ENCODE data around the gene UFD1. TPM values are rescaled to one million over a fixed set of nuclear protein-coding genes. Genes with fewer than 3 reads are reported as not detected.

UFD1 gene
- total and polyA plus RNA-seq, 2 of the 13 experiments (the other 11 are each of a cell fraction or from before 2014, with no cell fraction given) = 47.9 to 51.1 TPM

GRCh38 chr22:19432133-19432851 lies 46.7 kb downstream of the UFD1 start, which contains the start of gene MRPL40 (continued):
- TF ChIP-seq ZNF530 (CRISPR knock-in tag; IDR thresholded peaks at IDR 0.05; ENCODE audit: low read depth) (peak; percentile 22; the same call in 1 of the 2 replicates), ZNF101 (CRISPR knock-in tag; IDR thresholded peaks at IDR 0.05; ENCODE audit: borderline replicate concordance, low read depth) (0 out of 2 replicates have a peak, but pooled peaks have one; percentile 7), NFATC3 (CRISPR knock-in tag; IDR thresholded peaks at IDR 0.05) (peak; percentile 67; the same call in 1 of the 2 replicates), GFI1 (CRISPR knock-in tag; IDR thresholded peaks at IDR 0.05; ENCODE audit: borderline replicate concordance) (no peak), CREB3 (CRISPR knock-in tag; IDR thresholded peaks at IDR 0.05) (no peak), KLF9 (CRISPR knock-in tag; IDR thresholded peaks at IDR 0.05; ENCODE audit: low read depth) (peak; percentile 88; the same call in 1 of the 2 replicates), SETDB1 (CRISPR knock-in tag; IDR thresholded peaks at IDR 0.05; ENCODE audit: borderline replicate concordance) (no peak), PHF8 (CRISPR knock-in tag; IDR thresholded peaks at IDR 0.05) (peak; percentile 95), ZNF609 (CRISPR knock-in tag; IDR thresholded peaks at IDR 0.05; ENCODE audit: borderline replicate concordance) (peak; percentile 77), FOXO1 (CRISPR knock-in tag; IDR thresholded peaks at IDR 0.05) (peak; percentile 93), SAFB2 (CRISPR knock-in tag; IDR thresholded peaks at IDR 0.05; ENCODE audit: borderline replicate concordance, low read depth) (peak; percentile 64), TGIF2 (CRISPR knock-in tag; IDR thresholded peaks at IDR 0.05) (peak; percentile 97), RXRA (CRISPR knock-in tag; IDR thresholded peaks at IDR 0.05) (peak; percentile 93)
- TF ChIP-seq, protein P1, sequence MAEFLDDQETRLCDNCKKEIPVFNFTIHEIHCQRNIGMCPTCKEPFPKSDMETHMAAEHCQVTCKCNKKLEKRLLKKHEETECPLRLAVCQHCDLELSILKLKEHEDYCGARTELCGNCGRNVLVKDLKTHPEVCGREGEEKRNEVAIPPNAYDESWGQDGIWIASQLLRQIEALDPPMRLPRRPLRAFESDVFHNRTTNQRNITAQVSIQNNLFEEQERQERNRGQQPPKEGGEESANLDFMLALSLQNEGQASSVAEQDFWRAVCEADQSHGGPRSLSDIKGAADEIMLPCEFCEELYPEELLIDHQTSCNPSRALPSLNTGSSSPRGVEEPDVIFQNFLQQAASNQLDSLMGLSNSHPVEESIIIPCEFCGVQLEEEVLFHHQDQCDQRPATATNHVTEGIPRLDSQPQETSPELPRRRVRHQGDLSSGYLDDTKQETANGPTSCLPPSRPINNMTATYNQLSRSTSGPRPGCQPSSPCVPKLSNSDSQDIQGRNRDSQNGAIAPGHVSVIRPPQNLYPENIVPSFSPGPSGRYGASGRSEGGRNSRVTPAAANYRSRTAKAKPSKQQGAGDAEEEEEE (CRISPR knock-in tag; IDR thresholded peaks at IDR 0.05; ENCODE audit: borderline replicate concordance) = no peak
- TF ChIP-seq, protein P2, sequence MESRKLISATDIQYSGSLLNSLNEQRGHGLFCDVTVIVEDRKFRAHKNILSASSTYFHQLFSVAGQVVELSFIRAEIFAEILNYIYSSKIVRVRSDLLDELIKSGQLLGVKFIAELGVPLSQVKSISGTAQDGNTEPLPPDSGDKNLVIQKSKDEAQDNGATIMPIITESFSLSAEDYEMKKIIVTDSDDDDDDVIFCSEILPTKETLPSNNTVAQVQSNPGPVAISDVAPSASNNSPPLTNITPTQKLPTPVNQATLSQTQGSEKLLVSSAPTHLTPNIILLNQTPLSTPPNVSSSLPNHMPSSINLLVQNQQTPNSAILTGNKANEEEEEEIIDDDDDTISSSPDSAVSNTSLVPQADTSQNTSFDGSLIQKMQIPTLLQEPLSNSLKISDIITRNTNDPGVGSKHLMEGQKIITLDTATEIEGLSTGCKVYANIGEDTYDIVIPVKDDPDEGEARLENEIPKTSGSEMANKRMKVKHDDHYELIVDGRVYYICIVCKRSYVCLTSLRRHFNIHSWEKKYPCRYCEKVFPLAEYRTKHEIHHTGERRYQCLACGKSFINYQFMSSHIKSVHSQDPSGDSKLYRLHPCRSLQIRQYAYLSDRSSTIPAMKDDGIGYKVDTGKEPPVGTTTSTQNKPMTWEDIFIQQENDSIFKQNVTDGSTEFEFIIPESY (CRISPR knock-in tag; IDR thresholded peaks at IDR 0.05) = peak; percentile 69; the same call in 1 of the 2 replicates
- TF ChIP-seq, protein P3, sequence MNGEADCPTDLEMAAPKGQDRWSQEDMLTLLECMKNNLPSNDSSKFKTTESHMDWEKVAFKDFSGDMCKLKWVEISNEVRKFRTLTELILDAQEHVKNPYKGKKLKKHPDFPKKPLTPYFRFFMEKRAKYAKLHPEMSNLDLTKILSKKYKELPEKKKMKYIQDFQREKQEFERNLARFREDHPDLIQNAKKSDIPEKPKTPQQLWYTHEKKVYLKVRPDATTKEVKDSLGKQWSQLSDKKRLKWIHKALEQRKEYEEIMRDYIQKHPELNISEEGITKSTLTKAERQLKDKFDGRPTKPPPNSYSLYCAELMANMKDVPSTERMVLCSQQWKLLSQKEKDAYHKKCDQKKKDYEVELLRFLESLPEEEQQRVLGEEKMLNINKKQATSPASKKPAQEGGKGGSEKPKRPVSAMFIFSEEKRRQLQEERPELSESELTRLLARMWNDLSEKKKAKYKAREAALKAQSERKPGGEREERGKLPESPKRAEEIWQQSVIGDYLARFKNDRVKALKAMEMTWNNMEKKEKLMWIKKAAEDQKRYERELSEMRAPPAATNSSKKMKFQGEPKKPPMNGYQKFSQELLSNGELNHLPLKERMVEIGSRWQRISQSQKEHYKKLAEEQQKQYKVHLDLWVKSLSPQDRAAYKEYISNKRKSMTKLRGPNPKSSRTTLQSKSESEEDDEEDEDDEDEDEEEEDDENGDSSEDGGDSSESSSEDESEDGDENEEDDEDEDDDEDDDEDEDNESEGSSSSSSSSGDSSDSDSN (CRISPR knock-in tag; IDR thresholded peaks at IDR 0.05) = peak; percentile 97

Measured in HepG2 (cell line).